GM19240 (cell line): ENCODE results near the gene MYO1B.

Experiments used
- DNase-seq: peaks from one replicate; pipeline ENCODE4 v3.0.0; 2011; ENCODE audit warnings: low spot score; ENCODE audit not compliant: insufficient read length

The MYO1B gene

DNA sequence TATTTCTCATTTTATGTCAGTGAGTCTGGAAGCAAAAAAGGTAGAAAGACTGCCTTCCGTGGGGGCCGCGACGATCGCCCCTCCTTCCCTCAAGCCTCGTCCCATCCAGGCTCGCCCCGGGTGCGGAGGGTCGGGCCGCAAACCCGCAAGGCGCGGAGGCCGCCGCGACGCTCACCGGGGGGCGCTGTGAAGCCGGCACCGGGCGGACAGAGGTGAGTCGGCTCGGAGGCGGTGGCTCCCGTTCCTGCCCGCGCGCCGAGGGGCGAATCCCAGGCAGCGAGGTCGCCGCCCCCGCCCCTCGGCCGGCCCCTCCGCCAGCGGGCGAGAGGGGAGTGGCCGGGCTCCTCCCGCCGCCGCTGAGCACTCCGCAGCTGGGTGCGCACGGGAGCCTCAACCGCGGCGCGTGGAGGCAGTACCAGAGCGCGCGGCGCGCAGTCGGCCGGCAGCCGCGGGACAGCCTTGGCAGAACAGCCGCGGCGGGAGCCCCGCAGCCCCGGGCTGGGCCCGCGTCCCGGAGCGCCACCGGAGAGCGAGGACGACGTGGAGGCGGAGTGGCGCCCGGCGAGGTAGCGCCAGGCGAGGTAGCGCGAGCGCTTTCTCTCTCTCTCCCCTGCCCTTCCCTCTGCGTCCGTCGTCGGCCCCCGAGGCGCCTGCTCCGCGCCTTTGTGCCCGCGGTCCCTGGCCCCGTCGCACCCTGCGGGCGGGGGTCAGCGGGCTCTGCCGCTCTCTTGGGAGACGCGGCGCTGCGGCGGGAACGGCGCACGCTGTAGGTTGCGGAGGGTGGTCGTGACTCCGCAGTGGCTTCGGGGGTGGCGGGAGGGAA lies at the start of gene MYO1B:
Gene MYO1B, plus strand, starts transcription at position 359 of the 823 bp plus-strand sequence. CDS start 31,492 bp downstream, outside the sequence.
- DNase-seq: no peak

DNA sequence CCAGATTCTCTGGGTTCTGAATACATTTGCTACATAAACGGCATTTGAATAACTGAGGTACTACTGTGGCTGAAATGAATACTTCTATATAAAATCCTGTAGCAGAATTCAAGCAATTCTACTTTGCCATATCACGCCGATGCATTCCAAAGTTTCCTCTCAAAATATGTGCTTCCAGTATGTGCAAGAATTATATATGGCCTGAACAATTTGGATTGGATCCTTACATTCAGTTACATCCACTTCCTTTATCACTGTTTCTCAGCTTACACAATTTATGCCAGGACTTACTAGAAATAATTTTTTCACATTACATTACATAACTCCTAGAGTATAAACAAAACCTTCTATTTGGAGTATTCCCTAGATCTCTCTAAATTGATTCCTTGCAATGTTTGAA lies 48.1 kb upstream of the MYO1B start:
- DNase-seq: no peak

GRCh38 chr2:191198271-191198670 lies 46.9 kb upstream of the MYO1B start:
- DNase-seq: no peak

DNA sequence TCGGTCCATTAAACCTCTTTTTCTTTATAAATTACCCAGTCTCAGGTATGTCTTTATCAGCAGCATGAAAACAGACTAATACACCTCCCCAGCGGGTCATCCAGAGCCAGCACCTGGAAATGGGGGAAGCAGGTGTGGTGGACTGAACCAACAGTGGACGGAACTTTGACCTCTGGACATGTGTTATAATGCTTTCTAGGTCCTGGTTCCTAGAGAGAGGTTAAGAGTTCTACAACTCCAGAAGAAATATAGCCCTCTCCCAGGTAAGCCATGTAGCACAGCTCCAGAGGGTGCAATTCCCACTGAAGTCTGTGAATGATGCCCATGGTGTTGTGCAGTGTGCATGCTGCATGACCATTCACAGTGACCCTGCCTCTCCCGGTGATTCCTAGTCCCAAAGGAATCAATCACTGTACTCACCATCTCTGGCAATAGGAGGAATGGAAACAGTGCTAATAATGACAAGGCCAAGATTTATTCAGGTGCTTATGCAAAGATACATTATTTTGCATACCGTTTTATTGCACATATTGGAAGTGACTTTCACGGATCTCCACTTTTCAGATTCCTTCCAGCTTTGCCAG lies 45.2 kb upstream of the MYO1B start:
- DNase-seq: no peak

DNA sequence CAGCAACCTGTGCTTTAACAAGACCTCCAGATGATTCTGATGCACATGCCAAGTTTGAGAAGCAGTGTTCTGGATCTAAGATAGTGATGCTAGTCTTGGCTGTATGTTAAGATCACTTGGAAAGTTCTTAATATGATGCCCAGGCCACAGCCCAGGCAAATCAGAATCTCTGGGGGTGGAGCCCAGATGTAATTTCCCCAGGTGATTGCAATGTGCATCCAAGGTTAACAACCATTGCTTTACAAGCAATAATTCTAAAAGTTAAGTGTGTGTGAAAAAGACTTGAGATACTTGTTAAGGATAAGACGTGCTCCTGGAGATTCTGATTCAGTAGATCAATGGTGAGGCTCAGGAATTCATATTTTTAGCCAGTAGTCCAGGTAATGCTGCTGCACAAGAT lies 44.3 kb upstream of the MYO1B start:
- DNase-seq: no peak

DNA sequence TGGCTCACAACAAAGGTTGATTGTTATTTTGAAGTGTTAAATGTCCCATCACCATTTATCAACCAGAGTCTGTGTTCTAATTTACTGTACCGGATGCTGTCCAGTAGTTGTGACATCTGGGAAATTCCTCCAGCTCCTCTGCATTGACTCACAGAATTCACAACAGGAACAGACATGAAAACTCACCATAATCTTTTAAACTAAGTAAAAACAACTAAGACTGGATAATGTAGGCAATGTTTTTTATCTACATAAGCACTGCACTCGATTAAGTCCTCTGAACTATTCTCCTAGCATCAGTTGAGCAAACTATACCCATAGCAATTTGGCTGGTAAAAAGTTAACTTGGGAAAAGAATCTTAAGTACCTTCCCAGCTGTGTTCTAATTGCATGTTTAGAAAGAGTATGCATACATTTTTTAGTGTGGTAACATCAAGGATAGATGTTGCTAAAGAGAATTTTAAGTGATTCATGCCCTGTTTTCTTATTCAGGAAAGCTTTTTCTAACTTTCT lies 42.9 kb upstream of the MYO1B start:
- DNase-seq: no peak

GRCh38 chr2:191202881-191203397 lies 42.3 kb upstream of the MYO1B start:
- no peak for DNase-seq

GRCh38 chr2:191204433-191204832 lies 40.8 kb upstream of the MYO1B start:
- DNase-seq: no peak

- DNase-seq: no peak
Observed at GRCh38 chr2:191206613-191207471, 38.4 kb upstream of the MYO1B start.

- no peak for DNase-seq
Observed at GRCh38 chr2:191209340-191209739, 35.9 kb upstream of the MYO1B start.

- DNase-seq: no peak
Observed at GRCh38 chr2:191212119-191212518, 33.1 kb upstream of the MYO1B start.

- DNase-seq: no peak
Observed at GRCh38 chr2:191213333-191213732, 31.9 kb upstream of the MYO1B start.

GRCh38 chr2:191215230-191215629 lies 30.0 kb upstream of the MYO1B start:
- DNase-seq: no peak

GRCh38 chr2:191215666-191216065 lies 29.5 kb upstream of the MYO1B start:
- DNase-seq: no peak

DNA sequence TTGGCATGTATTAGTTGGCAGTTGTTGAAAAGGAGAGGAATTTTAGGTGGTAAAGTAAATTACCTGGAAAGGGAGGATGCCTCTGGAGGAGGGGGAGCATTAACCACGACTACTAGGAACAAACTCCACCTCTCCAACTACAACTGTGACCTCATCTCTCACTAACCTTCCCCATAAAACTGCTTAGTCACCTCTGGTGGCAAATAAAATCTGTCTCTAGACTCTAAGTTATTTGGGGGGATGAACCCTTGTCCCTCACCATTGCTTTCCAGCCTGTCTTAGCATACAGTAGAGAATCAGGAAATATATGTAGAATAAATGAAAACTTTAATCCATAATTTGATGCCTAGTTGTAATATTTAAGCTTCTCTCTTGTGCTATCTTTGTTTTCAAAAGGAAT lies 27.6 kb upstream of the MYO1B start:
- no peak for DNase-seq

DNA sequence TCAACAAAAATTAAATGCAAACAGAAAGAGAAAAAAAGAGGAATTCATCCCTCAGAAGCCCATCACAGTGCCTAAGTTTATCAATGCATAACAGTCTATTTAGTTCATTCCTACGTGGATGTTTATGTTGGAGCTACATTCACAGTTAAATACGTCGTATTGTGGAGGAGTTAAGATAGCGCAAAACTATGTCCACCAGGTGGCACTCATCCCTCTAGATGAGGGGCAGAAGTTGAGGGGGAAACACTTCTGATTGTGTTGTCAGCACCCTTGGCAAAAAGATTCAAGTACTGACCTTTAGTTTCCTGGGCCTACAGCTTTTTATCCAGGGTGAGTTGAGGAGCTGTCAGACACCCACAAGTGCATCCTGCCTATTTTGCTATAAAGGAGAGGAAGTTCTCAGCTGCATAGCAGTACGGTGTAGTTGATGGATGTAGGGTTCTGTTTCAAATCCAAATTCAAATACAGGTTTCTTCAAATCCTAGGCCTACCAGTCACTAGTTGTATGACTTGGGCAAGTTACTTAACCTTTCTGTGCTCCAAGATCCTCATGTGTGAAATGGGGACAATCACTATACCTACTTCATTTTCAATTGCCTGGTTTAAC lies 26.8 kb upstream of the MYO1B start:
- DNase-seq: no peak

- no peak for DNase-seq
Observed at GRCh38 chr2:191220671-191221070, 24.5 kb upstream of the MYO1B start.

DNA sequence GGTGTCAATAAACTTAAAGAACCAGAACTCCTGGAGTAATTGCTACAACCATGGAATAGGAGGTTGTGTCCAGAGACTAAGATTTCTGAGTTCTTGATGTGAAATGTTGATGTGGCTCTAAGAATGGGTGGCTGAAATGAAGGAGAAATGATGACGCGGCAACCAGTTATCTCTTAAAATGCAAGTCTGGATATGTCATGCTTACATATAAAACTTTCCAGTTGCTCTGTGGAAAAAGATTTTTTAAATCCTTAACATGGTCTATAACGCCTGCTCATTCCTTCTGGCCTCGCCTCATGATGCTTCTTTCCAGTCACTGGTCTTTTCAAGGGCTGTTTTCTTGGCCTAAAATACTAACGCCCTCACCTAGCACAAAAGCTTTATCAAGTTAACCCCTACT lies 23.5 kb upstream of the MYO1B start:
- no peak for DNase-seq

GRCh38 chr2:191222507-191222906 lies 22.7 kb upstream of the MYO1B start:
- no peak for DNase-seq

- DNase-seq: no peak
Observed at GRCh38 chr2:191222952-191223351, 22.3 kb upstream of the MYO1B start.

DNA sequence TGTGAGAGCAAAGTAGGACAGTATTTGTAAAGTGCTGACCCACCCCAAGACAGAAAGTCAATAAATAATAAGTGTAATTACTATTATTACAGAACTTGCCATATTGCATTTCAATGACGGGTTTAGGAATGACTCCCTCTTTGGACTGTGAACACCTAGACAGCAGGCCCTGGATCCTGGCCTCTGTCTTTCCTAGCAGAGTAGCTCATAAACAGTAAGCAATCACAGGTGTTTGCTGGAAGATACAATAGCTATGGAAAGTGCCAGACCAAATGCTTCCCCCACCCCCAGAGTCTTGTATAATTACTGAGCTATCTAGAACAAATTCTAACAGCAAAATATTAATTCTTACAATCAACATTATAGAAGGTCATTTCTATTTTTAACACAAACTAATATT lies 20.1 kb upstream of the MYO1B start:
- DNase-seq: no peak
